ENCODE data around the gene TUBA1B. TPM values are rescaled to one million over a fixed set of nuclear protein-coding genes. Genes with fewer than 3 reads are reported as not detected.

Gene TUBA1B
- total and polyA plus RNA-seq, 2 of the 13 experiments (the other 11 are each of a cell fraction or from before 2014, with no cell fraction given), result 1,275 to 1,353 TPM

- TF ChIP-seq, protein P1, sequence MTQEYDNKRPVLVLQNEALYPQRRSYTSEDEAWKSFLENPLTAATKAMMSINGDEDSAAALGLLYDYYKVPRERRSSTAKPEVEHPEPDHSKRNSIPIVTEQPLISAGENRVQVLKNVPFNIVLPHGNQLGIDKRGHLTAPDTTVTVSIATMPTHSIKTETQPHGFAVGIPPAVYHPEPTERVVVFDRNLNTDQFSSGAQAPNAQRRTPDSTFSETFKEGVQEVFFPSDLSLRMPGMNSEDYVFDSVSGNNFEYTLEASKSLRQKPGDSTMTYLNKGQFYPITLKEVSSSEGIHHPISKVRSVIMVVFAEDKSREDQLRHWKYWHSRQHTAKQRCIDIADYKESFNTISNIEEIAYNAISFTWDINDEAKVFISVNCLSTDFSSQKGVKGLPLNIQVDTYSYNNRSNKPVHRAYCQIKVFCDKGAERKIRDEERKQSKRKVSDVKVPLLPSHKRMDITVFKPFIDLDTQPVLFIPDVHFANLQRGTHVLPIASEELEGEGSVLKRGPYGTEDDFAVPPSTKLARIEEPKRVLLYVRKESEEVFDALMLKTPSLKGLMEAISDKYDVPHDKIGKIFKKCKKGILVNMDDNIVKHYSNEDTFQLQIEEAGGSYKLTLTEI (CRISPR knock-in tag; conservative IDR thresholded peaks at IDR 0.05), result no peak
- TF ChIP-seq MAFG (CRISPR knock-in tag; IDR thresholded peaks at IDR 0.05) (no peak), ZC3H4 (CRISPR knock-in tag; IDR thresholded peaks at IDR 0.05; ENCODE audit: borderline replicate concordance) (no peak), MZF1 (CRISPR knock-in tag; IDR thresholded peaks at IDR 0.05; ENCODE audit: borderline replicate concordance) (no peak), NR3C1 (CRISPR knock-in tag; IDR thresholded peaks at IDR 0.05) (no peak)
Measured at GRCh38 chr12:49144384-49144783, 13.2 kb upstream of the TUBA1B start (continued).

- no peaks in the 10 kb centered on the region for H3K36me3 ChIP-seq (replicated peaks in 1 of 2; ENCODE audit: control insufficient read depth in 1 of 2, insufficient read depth in 2 of 2, low read length in 2 of 2)
- H3K27me3 ChIP-seq (ENCODE audit: control insufficient read depth in 1 of 2, insufficient read depth in 2 of 2, low read length in 2 of 2), result no peaks in the 10 kb centered on the region
- DNase-seq (ENCODE audit: low spot score) (no peak), ATAC-seq (no peak), FAIRE-seq (no peak)
- H3K79me2 ChIP-seq (ENCODE audit: insufficient read depth, low read length), result no peaks in the 10 kb centered on the region
- no peaks in the 10 kb centered on the region for H4K20me1 ChIP-seq (ENCODE audit: insufficient read depth, low read length)
- no TSS peak for BruUV-seq (replicated peaks)
- in situ Hi-C loops (cut with HindIII; ENCODE audit: extremely low pct_ligation_motif_present, low pct_unique_long_range_greater_than_20kb) (no loop called here), intact Hi-C loops (cut with micrococcal nuclease; ENCODE audit: unreplicated experiment) (no loop called here)
- WGBS (ENCODE audit: low lambda C conversion rate), result 86% methylated on average over 2 of the region's 2 CpGs
- no peak overlapping the region for H3K27ac ChIP-seq (ENCODE audit: extremely low read length, insufficient read depth, low read length)
- peaks cover 2% of the 10 kb centered on the region; the same call in 1 of the 2 replicates for H3K4me1 ChIP-seq (ENCODE audit: insufficient read depth, low read length)
- no peak overlapping the region for H3K9ac ChIP-seq (ENCODE audit: insufficient read depth, low read depth, low read length)
- H3K4me2 ChIP-seq (ENCODE audit: low read depth, low read length), result no peak overlapping the region
- ChIA-PET POLR2A (interaction anchor here (4.8 kb wide), 1 partner anchor 8 kb away, joined by 17 read pairs; the partner anchor contains the start of gene TUBA1B), CTCF (ENCODE audit: low intra/inter-chr PET ratio, low total read pairs) (no interaction called here)
- no peaks in the 10 kb centered on the region for H3K9me3 ChIP-seq (ENCODE audit: low read length)
- H2AFZ ChIP-seq (ENCODE audit: low read length), result no peak overlapping the region
- H3K4me3 ChIP-seq (replicated peaks in 1 of 3; ENCODE audit: insufficient read depth in 1 of 3, low read depth in 2 of 3, low read length in 3 of 3), result no peak overlapping the region
- TF ChIP-seq HOXA9 (CRISPR knock-in tag; IDR thresholded peaks at IDR 0.05; ENCODE audit: borderline replicate concordance) (no peak), ZNF510 (CRISPR knock-in tag; IDR thresholded peaks at IDR 0.05; ENCODE audit: low read depth) (no peak), NFYC (CRISPR knock-in tag; IDR thresholded peaks at IDR 0.05) (no peak), HNF4G (IDR thresholded peaks at IDR 0.05; ENCODE audit: borderline replicate concordance, low read depth, low read length) (no peak), HNF4G (CRISPR knock-in tag; IDR thresholded peaks at IDR 0.05; ENCODE audit: borderline replicate concordance, low read depth) (no peak), HDAC1 (CRISPR knock-in tag; IDR thresholded peaks at IDR 0.05) (no peak), ELF1 (CRISPR knock-in tag; IDR thresholded peaks at IDR 0.05) (no peak), MLXIP (CRISPR knock-in tag; IDR thresholded peaks at IDR 0.05; ENCODE audit: borderline replicate concordance) (no peak)
- TF ChIP-seq, protein P2, sequence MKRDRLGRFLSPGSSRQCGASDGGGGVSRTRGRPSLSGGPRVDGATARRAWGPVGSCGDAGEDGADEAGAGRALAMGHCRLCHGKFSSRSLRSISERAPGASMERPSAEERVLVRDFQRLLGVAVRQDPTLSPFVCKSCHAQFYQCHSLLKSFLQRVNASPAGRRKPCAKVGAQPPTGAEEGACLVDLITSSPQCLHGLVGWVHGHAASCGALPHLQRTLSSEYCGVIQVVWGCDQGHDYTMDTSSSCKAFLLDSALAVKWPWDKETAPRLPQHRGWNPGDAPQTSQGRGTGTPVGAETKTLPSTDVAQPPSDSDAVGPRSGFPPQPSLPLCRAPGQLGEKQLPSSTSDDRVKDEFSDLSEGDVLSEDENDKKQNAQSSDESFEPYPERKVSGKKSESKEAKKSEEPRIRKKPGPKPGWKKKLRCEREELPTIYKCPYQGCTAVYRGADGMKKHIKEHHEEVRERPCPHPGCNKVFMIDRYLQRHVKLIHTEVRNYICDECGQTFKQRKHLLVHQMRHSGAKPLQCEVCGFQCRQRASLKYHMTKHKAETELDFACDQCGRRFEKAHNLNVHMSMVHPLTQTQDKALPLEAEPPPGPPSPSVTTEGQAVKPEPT (CRISPR knock-in tag; IDR thresholded peaks at IDR 0.05; ENCODE audit: low read depth), result no peak
- TF ChIP-seq, protein P3, sequence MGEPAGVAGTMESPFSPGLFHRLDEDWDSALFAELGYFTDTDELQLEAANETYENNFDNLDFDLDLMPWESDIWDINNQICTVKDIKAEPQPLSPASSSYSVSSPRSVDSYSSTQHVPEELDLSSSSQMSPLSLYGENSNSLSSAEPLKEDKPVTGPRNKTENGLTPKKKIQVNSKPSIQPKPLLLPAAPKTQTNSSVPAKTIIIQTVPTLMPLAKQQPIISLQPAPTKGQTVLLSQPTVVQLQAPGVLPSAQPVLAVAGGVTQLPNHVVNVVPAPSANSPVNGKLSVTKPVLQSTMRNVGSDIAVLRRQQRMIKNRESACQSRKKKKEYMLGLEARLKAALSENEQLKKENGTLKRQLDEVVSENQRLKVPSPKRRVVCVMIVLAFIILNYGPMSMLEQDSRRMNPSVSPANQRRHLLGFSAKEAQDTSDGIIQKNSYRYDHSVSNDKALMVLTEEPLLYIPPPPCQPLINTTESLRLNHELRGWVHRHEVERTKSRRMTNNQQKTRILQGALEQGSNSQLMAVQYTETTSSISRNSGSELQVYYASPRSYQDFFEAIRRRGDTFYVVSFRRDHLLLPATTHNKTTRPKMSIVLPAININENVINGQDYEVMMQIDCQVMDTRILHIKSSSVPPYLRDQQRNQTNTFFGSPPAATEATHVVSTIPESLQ (CRISPR knock-in tag; conservative IDR thresholded peaks at IDR 0.05), result no peak
Measured at GRCh38 chr12:49138999-49139398, 7.8 kb upstream of the TUBA1B start.
